ENCODE measurements around the gene JAG2.

DNA sequence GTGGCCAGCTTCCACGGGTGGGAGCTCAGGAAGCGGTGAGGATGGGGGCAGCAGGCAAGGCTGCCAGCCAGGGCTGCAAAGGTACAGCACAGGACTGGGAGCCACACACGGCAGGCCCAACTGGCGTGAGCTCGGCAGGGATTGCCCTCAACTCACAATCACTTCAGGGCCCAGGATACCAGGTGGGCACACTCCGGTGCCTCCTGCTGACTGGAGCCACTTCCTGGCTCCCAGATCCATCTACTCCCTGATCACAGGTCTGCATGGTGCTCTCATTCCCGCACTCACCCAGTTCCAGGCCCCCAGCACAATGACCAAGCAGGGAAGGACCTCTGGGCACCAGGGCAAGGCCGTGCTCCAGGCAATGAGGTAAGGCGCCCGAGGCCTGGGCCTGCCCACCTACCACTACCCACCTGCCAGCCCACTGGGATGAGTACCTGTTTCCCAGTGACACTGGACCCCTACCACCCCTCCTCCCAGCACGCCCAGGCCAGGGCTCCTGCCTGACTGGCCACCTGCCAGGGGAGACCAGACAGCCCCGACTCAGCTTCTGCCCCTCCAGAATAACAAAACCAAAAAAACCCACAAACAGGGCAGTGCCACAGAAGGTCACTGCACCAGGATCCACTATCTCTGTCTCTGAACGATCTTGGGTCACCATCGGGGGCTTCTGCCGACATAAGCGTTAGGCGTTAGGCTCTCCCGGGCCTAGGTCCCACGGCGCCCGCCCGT, 1.8 kb downstream of the JAG2 start:
- no peak for TF ChIP-seq POLR2A (IDR thresholded peaks at IDR 0.05; ENCODE audit: low read depth, low read length)
- TF ChIP-seq TAF1 (IDR thresholded peaks at IDR 0.05; ENCODE audit: low read depth, low read length): no peak
- no peak for TF ChIP-seq POLR2AphosphoS5 (IDR thresholded peaks at IDR 0.05; ENCODE audit: low read depth, low read length)
- TF ChIP-seq PAX5 (IDR thresholded peaks at IDR 0.05; ENCODE audit: insufficient read depth, low read length, severe bottlenecking): no peak

Measured in GM12891 (cell line).